KMS-11 (cell line): ENCODE results near the gene DPF1.

ENCODE experiments used
- H2AFZ ChIP-seq: fragments of 200-600 bp; sonication (generic); 2 replicates; pipeline ENCODE4 v1.6.1; 2016; ENCODE audit warnings: antibody characterized with exemption, mixed run types, low read depth
- H3K27ac ChIP-seq: fragments of 200-600 bp; sonication (generic); 2 replicates; pipeline ENCODE4 v1.6.1; 2016; ENCODE audit warnings: mild to moderate bottlenecking, mixed run types
- H3K27me3 ChIP-seq: fragments of 200-600 bp; sonication (generic); 2 replicates; pipeline ENCODE4 v1.6.1; 2017; ENCODE audit warnings: mild to moderate bottlenecking, low read depth, mixed run types, moderate library complexity; ENCODE audit not compliant: insufficient read depth
- H3K36me3 ChIP-seq: fragments of 200-600 bp; sonication (generic); 2 replicates; pipeline ENCODE4 v1.6.1; 2017; ENCODE audit warnings: mild to moderate bottlenecking, mixed run types; ENCODE audit not compliant: insufficient read depth
- H3K4me1 ChIP-seq: fragments of 200-600 bp; sonication (generic); 2 replicates; pipeline ENCODE4 v1.6.1; 2016; ENCODE audit warnings: mild to moderate bottlenecking, low read depth, mixed run types; ENCODE audit not compliant: poor library complexity, severe bottlenecking
- H3K4me2 ChIP-seq: fragments of 200-600 bp; sonication (generic); 2 replicates; pipeline ENCODE4 v1.7.0; 2016; ENCODE audit warnings: mild to moderate bottlenecking, mixed run types
- H3K4me3 ChIP-seq: fragments of 200-600 bp; sonication (generic); IDR thresholded peaks from 2 replicates; pipeline ENCODE4 v1.6.1; 2017; ENCODE audit warnings: low read depth, low read length, mixed read lengths; ENCODE audit not compliant: insufficient read depth
- H3K79me2 ChIP-seq: fragments of 200-600 bp; sonication (generic); 2 replicates; pipeline ENCODE4 v1.6.1; 2016; ENCODE audit warnings: low read depth, mixed run types; ENCODE audit not compliant: insufficient read depth
- H3K9ac ChIP-seq: fragments of 200-600 bp; sonication (generic); 2 replicates; pipeline ENCODE4 v1.6.1; 2016; ENCODE audit warnings: mild to moderate bottlenecking, mixed run types
- H4K20me1 ChIP-seq: fragments of 200-600 bp; sonication (generic); 2 replicates; pipeline ENCODE4 v1.6.1; 2016; ENCODE audit warnings: mild to moderate bottlenecking, mixed run types; ENCODE audit not compliant: insufficient read depth
- CTCF ChIP-seq: fragments of 200-600 bp; sonication (generic); conservative IDR thresholded peaks from 2 replicates; pipeline ENCODE4 v1.6.1; 2017; ENCODE audit warnings: low read depth, mild to moderate bottlenecking, antibody characterized with exemption, low read length, moderate library complexity, mixed read lengths

Gene DPF1

GRCh38 chr19:38194061-38194701 lies 29.8 kb downstream of the DPF1 start:
- H3K79me2 ChIP-seq: no peaks in the 10 kb centered on the region
- no peak overlapping the region for H3K27ac ChIP-seq
- H2AFZ ChIP-seq: no peak overlapping the region
- no peaks in the 10 kb centered on the region for H3K4me1 ChIP-seq
- no peak overlapping the region for H3K4me2 ChIP-seq
- no peaks in the 10 kb centered on the region for H3K27me3 ChIP-seq
- H3K9ac ChIP-seq: no peak overlapping the region
- H3K4me3 ChIP-seq: no peak overlapping the region
- no peaks in the 10 kb centered on the region for H4K20me1 ChIP-seq
- no peak for TF ChIP-seq CTCF
- no peaks in the 10 kb centered on the region for H3K36me3 ChIP-seq

GRCh38 chr19:38193445-38193844 lies 30.6 kb downstream of the DPF1 start:
- Histone ChIP-seq H3K4me1 (no peaks in the 10 kb centered on the region), H3K36me3 (no peaks in the 10 kb centered on the region), H3K27me3 (no peaks in the 10 kb centered on the region), H2AFZ (no peak overlapping the region), H4K20me1 (no peaks in the 10 kb centered on the region), H3K4me3 (no peak overlapping the region), H3K4me2 (no peak overlapping the region), H3K27ac (no peak overlapping the region), H3K9ac (no peak overlapping the region), H3K79me2 (no peaks in the 10 kb centered on the region)
- no peak for TF ChIP-seq CTCF

GRCh38 chr19:38191747-38192146 lies 32.3 kb downstream of the DPF1 start:
- no peak for TF ChIP-seq CTCF
- Histone ChIP-seq H3K4me1 (no peaks in the 10 kb centered on the region), H3K79me2 (no peaks in the 10 kb centered on the region), H4K20me1 (no peaks in the 10 kb centered on the region), H3K4me3 (no peak overlapping the region), H3K36me3 (no peaks in the 10 kb centered on the region), H3K27ac (no peak overlapping the region), H3K4me2 (no peak overlapping the region), H2AFZ (no peak overlapping the region), H3K27me3 (no peaks in the 10 kb centered on the region), H3K9ac (no peak overlapping the region)

GRCh38 chr19:38190793-38191192 lies 33.2 kb downstream of the DPF1 start:
- no peak overlapping the region for H3K4me3 ChIP-seq
- H2AFZ ChIP-seq: no peak overlapping the region
- H4K20me1 ChIP-seq: no peaks in the 10 kb centered on the region
- no peaks in the 10 kb centered on the region for H3K27me3 ChIP-seq
- no peak overlapping the region for H3K4me2 ChIP-seq
- H3K9ac ChIP-seq: no peak overlapping the region
- no peaks in the 10 kb centered on the region for H3K4me1 ChIP-seq
- TF ChIP-seq CTCF: no peak
- H3K27ac ChIP-seq: no peak overlapping the region
- H3K79me2 ChIP-seq: no peaks in the 10 kb centered on the region
- no peaks in the 10 kb centered on the region for H3K36me3 ChIP-seq
